ENCODE data around the gene RNLS.
"Not testable (repeated sequence)": the region's sequence is repeated elsewhere in the genome, so short reads cannot be mapped to it uniquely, and the experiment has no call there.

The RNLS gene

GRCh38 chr10:88522715-88523114, 60.4 kb downstream of the RNLS start:
- no peak for DNase-seq (ENCODE audit: low spot score)

- DNase-seq (ENCODE audit: low spot score), result no peak
These were observed 61.3 kb downstream of the RNLS start for GRCh38 chr10:88521791-88522190.

GRCh38 chr10:88515235-88515634, 67.9 kb downstream of the RNLS start:
- DNase-seq (ENCODE audit: low spot score), result no peak

- no peak for DNase-seq (ENCODE audit: low spot score)
These were observed 70.5 kb downstream of the RNLS start for GRCh38 chr10:88512599-88512998.

DNA sequence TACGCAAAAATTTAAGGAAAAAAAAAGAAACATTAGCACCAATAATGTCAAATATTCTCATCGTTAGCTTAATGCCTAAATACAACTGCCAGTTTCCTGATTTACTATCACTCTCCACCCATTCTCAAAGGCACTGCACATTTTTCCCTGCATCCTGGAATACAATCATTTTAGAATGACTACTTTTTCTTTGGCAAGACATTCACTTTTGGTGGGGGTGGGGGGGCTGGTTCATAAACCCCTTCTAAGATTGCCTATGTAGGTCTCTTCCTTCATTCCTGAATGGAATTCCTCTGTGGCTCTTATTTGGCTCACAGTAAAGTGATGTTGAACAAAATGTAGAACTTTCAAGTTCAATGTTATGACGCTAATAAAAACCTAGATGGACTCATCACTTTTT, 74.3 kb downstream of the RNLS start:
- DNase-seq (ENCODE audit: low spot score), result no peak

GRCh38 chr10:88507826-88508453, 75.2 kb downstream of the RNLS start:
- no peak for DNase-seq (ENCODE audit: low spot score)

- no peak for DNase-seq (ENCODE audit: low spot score)
These were observed 75.7 kb downstream of the RNLS start for GRCh38 chr10:88507404-88507803.

DNA sequence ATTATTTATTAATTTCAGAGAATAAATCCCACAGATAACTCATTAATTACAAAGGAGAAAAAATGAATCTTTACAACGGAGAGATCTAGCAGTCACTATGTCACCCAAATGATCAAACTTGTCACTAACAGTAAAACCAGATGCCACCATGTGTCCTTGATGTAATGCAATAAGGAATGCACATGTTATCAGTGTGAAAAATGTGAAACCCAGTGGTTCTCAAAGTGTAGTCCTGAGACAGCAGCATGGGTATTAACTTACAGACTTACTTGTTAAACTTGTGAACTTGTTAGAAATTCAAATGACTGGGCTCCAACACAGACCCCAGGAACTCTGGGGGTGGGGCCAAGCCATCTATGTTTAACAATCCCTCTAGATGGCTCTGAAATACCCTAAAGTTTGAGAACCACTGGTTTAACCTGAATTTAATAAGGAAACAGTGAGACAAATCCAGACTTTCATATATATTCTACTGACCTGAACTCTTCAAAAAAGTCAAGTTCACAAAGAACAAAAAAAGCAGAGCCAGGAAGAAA, 77.4 kb downstream of the RNLS start:
- DNase-seq (ENCODE audit: low spot score), result no peak

DNA sequence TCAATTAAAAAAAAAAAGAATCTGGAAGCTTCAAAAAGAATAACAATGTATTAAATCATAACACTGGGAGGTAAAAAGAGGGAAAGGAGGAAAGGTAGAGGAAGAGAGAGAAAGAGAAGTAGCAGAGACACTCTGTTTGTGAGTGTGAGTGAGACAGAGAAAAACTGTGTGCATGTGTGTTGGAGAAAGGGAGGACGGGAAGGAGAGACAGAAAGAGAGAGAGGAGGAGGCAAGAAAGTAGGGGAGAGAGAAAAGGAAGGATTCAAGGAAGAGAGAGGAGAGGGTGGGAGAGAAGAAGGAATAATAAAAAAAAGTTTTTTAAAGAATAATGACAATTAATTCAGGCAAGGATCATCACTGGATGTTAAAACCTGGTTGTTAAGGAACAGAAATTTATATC, 77.9 kb downstream of the RNLS start:
- no peak for DNase-seq (ENCODE audit: low spot score)

DNA sequence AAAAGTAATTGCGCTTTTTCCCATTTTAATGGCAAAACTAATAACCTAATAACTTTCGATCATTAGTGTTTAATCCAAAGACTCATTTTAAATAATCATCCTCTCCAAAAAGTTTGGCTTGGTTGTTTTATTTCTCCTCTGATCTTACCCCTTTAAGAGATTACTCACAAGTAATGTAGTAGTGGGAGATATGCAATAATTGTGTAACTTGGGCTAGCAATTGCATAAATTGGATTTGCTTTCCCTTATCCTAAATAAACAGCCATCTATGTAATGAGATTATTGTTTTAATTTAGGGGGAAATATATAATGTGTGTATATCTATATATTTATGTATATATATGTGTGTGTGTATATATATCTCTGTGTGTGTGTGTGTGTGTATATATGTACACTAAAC, 82.5 kb downstream of the RNLS start:
- DNase-seq (ENCODE audit: low spot score), result no peak

GRCh38 chr10:88499569-88500470, 83.3 kb downstream of the RNLS start:
- no peak for DNase-seq (ENCODE audit: low spot score)

DNA sequence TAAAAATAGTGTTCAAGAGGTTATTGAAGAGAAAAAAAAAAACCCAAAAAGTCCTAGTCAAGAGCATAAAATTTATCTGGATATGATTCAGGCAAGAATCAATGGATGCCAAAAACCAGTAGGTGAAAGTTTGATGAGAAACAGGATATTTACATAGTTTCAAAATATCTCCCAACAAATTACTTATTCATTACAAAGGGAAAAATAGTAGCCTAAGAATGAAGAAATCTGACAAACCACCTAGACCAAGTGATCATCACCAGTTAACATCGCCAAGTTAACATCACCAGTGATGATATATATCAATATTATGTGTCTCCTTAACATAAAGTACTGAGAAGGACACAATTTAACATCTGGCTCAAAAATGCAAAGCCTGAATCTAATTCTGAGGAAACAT, 85.2 kb downstream of the RNLS start:
- no peak for DNase-seq (ENCODE audit: low spot score)

DNA sequence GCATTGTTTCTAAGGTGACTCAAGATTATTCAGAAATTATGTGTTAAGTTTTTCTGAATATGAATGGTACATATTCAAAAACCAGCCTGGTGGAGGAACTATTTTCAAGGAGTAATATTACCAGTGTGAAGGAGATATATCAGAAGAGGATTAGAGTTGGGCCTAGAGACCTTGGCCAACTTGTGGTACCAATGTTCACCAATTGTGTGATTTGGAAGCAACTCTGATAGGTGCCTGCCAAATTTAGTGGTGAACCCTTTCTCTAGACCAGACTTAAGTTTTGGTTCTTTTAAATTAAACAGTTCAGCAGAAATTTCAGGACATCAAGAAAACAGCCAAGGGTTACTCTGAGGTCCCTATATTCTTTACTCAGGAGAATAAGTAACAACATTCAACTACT, 88.6 kb downstream of the RNLS start:
- no peak for DNase-seq (ENCODE audit: low spot score)

DNA sequence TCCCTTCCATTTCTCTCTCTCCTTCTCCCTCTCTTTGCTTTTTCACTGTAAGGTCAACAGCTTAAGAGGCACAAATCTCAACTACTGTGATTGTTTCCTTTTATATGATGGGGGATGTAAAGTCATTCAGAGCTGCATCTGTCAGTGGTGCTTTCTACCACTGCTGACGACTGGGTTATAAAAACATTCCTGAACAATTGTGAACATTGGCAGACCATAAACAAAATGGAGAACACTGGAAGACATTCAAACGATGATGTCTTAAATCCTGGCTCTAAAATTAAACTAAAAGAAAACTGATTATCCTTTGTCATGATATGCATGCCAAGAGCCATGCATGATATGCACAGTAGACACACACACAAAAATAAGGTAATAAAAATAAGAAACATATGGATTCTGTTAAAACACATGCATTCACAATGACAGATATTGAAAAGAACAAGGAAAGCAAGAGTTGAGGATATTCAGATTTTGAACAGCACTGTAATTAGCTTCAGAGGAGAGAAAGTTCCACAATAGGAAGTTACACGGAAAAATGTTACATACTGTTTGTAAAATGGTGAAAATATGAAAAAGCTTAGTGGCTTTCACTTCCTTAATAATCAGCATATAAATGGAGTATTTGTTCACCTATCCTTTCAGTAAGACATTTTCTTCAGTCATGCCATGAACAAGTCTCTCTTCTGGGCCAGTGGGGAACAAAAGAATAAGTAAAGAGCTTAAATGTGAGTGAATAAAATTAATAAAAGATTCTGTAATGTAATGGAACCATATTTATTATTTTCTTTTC, 89.2 kb downstream of the RNLS start:
- DNase-seq (ENCODE audit: low spot score), result no peak

DNA sequence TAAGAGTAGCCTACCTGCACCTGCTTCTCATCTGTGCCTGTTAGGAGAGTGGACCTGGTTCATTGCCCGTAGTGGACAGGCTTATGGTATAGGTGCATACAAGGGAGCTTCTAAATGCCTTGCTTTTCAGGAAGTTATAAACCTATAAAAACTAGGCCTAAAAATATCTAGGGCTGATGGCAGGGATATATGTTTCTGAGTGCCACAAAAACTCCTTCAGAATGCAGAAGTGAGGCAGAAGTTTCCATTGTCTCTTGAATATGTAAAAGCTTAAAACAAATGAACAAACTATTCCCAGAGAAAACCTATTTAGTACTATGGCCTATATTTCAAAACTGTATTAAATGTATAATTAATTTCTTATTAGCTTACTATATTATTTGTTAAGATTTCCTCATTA, 91.8 kb downstream of the RNLS start:
- no peak for DNase-seq (ENCODE audit: low spot score)

GRCh38 chr10:88490231-88490980, 92.7 kb downstream of the RNLS start:
- DNase-seq (ENCODE audit: low spot score), result no peak

GRCh38 chr10:88489107-88489506, 94.0 kb downstream of the RNLS start:
- no peak for DNase-seq (ENCODE audit: low spot score)

DNA sequence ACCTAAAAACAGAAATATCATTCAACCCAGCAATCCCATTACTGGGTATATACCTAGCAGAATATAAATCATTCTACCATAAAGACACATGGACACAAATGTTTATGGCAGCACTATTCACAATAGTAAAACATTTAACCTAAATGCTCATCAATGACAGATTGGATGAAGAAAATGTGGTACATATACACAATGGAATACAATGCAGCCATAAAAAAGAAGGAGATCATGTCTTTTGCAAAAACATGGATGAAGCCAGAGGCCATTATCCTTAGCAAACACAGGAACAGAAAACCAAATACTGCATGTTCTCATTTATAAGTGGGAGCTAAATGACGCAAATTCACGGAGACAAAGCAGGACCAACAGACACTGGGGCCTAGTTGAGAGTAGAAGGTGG, 96.3 kb downstream of the RNLS start:
- DNase-seq (ENCODE audit: low spot score), result not testable (repeated sequence)

DNA sequence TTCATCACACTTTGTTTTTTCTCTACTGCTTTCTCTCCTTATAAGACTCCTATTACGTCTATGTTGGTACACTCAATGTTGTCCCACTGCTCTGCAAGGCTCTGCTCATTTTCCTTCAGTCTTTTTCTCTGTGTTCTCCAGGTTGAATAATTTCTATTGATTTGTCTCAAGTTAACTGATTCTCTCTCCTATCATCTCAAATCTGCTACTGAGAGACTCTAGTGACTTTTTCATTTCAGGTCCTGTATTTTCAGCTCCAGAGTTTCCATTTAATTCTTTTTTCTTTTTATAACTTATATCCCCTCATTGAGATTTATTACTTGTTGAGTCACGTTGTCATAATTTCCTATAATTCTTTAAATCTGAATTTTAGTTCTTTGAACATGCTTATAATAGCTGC, 100.9 kb downstream of the RNLS start:
- no peak for DNase-seq (ENCODE audit: low spot score)

DNA sequence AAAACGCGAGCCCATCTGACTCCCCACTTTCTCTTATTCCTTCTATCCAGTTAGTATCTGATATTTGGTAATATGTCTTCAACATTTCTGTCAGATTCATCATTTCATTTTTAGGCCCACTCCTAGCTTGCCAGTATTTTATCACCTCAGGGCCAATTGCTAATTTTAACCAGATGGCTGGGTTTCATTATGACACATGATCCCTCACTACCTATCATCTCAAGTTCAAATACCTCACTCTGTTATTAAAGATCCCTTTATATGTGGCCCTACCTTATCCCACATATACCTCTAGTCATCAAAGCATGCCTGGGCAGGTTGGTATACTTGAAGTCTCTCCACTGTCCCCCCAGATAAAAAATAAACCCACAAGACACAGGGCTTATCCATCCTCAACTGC, 104.9 kb downstream of the RNLS start:
- no peak for DNase-seq (ENCODE audit: low spot score)

DNA sequence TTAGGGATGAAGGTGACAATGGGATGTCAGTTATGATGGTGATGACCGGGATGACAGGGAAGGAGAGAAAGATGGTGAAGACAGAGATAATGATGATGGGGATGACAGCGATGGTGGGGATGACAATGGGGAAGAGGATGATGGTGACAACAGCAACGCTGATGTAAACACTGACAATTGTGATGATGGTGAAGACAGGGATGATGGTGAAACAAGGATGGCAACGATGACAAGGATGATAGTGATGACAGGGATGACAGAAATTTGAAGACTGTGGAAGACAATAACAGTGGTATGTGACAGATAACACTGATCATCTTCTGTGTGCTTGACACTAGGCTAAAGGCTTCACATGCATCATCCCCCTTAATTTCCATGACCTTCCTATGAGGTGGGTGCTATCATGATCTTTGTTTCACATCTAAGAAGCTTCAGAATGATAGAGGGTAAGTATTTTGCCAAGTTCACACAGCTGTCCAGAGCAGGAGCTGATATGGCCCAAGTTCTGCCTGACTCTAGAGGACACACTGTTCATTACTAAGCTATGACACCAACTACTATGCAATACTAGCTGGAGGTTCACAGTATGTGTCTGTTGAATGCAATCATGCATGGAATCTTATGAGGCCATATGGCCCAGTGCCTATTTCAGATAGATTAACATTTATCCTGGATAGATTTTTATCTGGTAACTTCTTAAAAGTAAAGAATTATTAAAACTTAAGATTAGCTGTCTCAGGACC, 105.6 kb downstream of the RNLS start:
- DNase-seq (ENCODE audit: low spot score), result no peak
